ENCODE measurements around the gene TBC1D16. TPM values are rescaled to one million over a fixed set of nuclear protein-coding genes. Genes with fewer than 3 reads are reported as not detected.
A peak's percentile ranks its signal among the peaks of the same experiment; 100 is the strongest.

The TBC1D16 gene
- total RNA-seq, 1 donor: 68.8 TPM

DNA sequence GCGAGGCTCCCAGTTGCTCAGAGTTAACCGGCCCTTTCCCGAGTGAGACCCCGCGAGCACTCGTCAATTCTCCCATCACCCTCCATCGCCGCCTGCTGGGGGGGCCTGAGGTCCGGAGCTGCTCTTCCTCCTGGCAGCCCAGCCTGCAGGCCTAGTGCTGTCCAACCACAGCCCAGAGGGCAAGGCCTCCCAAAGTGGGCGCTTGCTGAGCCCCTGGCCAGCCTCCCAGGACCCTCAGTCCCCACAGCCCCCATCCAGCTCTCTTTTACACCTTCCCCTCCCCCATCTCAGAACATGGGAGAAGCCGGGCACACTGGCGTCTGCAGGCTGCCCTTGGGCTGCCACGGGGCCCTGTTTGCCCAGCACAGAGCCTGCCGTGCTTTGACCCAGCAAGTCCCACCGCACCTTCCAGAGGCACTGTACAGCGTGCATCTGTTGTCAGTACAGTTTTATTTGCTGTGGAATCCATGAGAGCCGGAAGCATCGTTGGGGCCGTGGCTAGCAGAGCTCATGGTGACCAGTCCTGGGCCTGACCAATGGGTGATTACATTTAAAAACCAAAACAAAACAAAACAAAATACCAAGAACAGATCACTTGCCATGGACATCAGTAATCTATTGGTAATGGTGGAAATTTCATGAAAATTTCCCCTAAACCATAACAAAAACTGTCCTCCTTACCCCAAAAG lies 100.3 kb downstream of the TBC1D16 start:
- Histone ChIP-seq H3K4me1 (ENCODE audit: insufficient read depth, low read length) (peaks cover 8% of the 10 kb centered on the region), H3K79me2 (ENCODE audit: insufficient read depth, low read length) (no peaks in the 10 kb centered on the region), H3K27ac (ENCODE audit: low read depth, low read length) (no peak overlapping the region), H3K4me3 (ENCODE audit: insufficient read depth, low read length) (no peak overlapping the region), H3K4me2 (ENCODE audit: insufficient read depth, low read length) (no peak overlapping the region), H3K36me3 (ENCODE audit: insufficient read depth, low read length) (peaks cover 6% of the 10 kb centered on the region), H4K20me1 (ENCODE audit: insufficient read depth, low read length) (peaks cover 3% of the 10 kb centered on the region), H3K9me3 (ENCODE audit: low read depth, low read length) (no peaks in the 10 kb centered on the region), H3K27me3 (ENCODE audit: insufficient read depth, low read length) (peaks cover 26% of the 10 kb centered on the region), H2AFZ (ENCODE audit: low read length) (no peak overlapping the region)
- DNase-seq (ENCODE audit: insufficient read length, low spot score, missing footprints): peak; percentile 89
- TF ChIP-seq, protein P1, sequence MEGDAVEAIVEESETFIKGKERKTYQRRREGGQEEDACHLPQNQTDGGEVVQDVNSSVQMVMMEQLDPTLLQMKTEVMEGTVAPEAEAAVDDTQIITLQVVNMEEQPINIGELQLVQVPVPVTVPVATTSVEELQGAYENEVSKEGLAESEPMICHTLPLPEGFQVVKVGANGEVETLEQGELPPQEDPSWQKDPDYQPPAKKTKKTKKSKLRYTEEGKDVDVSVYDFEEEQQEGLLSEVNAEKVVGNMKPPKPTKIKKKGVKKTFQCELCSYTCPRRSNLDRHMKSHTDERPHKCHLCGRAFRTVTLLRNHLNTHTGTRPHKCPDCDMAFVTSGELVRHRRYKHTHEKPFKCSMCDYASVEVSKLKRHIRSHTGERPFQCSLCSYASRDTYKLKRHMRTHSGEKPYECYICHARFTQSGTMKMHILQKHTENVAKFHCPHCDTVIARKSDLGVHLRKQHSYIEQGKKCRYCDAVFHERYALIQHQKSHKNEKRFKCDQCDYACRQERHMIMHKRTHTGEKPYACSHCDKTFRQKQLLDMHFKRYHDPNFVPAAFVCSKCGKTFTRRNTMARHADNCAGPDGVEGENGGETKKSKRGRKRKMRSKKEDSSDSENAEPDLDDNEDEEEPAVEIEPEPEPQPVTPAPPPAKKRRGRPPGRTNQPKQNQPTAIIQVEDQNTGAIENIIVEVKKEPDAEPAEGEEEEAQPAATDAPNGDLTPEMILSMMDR (IDR thresholded peaks at IDR 0.05; ENCODE audit: extremely low read depth, low read depth, low read length): no peak

DNA sequence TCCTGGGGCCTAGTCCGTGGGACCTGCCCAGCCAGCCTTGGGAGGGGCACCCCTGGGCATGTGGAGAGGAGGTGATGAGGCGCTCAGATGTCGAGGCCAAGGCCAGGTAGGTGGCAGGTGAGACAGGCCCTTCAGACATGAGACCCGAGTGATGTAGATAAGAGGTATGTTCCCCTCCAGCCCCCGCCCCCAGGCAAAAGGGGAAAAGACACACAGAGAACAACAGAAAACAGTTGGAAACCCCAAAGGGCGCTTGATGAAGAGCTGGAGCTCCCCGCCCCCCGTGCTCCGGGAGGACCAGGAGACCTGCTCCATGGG lies 101.1 kb downstream of the TBC1D16 start:
- Histone ChIP-seq H3K4me3 (ENCODE audit: insufficient read depth, low read length) (no peak overlapping the region), H3K27me3 (ENCODE audit: insufficient read depth, low read length) (peaks cover 30% of the 10 kb centered on the region), H3K79me2 (ENCODE audit: insufficient read depth, low read length) (no peaks in the 10 kb centered on the region), H3K9me3 (ENCODE audit: low read depth, low read length) (no peaks in the 10 kb centered on the region), H3K36me3 (ENCODE audit: insufficient read depth, low read length) (no peaks in the 10 kb centered on the region), H4K20me1 (ENCODE audit: insufficient read depth, low read length) (peaks cover under 1% of the 10 kb centered on the region), H3K4me2 (ENCODE audit: insufficient read depth, low read length) (no peak overlapping the region), H2AFZ (ENCODE audit: low read length) (no peak overlapping the region), H3K4me1 (ENCODE audit: insufficient read depth, low read length) (peaks cover 8% of the 10 kb centered on the region), H3K27ac (ENCODE audit: low read depth, low read length) (no peak overlapping the region)
- peak; percentile 78 for DNase-seq (ENCODE audit: insufficient read length, low spot score, missing footprints)
- TF ChIP-seq, protein P1 (IDR thresholded peaks at IDR 0.05; ENCODE audit: extremely low read depth, low read depth, low read length): no peak

DNA sequence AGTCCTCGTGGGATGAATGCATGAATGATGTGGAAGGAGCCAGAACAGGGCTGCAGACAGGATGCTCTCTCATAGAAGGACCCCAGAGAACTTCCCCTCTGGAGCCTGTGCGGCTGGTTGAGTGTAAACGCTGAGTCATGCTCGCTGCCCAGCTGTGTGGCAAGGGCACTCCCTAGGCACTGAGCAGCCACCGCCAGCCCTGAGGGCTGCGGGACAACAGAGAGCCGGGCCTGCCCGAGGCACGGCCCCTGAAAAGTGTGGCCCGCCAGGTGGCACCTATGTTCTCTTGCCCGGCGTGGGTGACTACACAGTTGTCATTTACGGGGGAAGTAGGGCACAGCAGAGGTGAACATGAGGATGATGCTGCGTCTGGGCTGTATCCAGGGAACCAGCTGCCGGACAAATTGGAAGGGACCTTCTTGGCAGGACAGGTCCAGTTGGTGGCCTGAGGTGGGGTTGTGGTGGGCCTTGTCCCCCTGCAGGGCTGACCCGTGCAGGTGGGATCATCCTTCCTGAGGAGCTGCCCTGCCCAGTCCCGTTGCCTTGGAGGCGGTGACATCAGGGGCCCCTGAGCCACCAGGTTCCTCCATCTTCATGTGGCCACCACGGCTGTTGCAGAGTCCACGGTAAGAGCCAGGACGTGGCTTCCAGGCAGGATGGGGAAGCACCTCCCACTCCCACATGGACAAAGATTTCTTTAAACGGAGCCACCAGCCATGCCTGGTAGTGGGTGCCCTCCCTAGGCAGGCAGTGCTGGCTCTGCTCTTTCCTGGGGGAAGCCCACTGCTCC lies 101.6 kb downstream of the TBC1D16 start:
- TF ChIP-seq, protein P1 (IDR thresholded peaks at IDR 0.05; ENCODE audit: extremely low read depth, low read depth, low read length): no peak
- Histone ChIP-seq H3K9me3 (ENCODE audit: low read depth, low read length) (no peaks in the 10 kb centered on the region), H3K4me1 (ENCODE audit: insufficient read depth, low read length) (peaks cover 8% of the 10 kb centered on the region), H2AFZ (ENCODE audit: low read length) (no peak overlapping the region), H3K79me2 (ENCODE audit: insufficient read depth, low read length) (no peaks in the 10 kb centered on the region), H3K27ac (ENCODE audit: low read depth, low read length) (no peak overlapping the region), H4K20me1 (ENCODE audit: insufficient read depth, low read length) (no peaks in the 10 kb centered on the region), H3K36me3 (ENCODE audit: insufficient read depth, low read length) (no peaks in the 10 kb centered on the region), H3K4me2 (ENCODE audit: insufficient read depth, low read length) (peak overlapping the region; percentile 28), H3K27me3 (ENCODE audit: insufficient read depth, low read length) (peaks cover 34% of the 10 kb centered on the region), H3K4me3 (ENCODE audit: insufficient read depth, low read length) (no peak overlapping the region)
- peak; percentile 94 for DNase-seq (ENCODE audit: insufficient read length, low spot score, missing footprints)
